CD4-positive, alpha-beta T cell (primary cell): ENCODE results near the gene TMEM163. TPM values are rescaled to one million over a fixed set of nuclear protein-coding genes. Genes with fewer than 3 reads are reported as not detected.

Source experiments
- ATAC-seq: fragments of 200-7000 bp; cut with Tn5 transposase; one replicate; pipeline ENCODE4 v1.10.0; 2022; ENCODE audit warnings: mild to moderate bottlenecking; ENCODE audit not compliant: poor library complexity
- CTCF ChIA-PET: fragments of 350-600 bp; sonication (Branson Sonifier 250); formaldehyde crosslinking; loops from one replicate; lab custom pipeline; 2021; ENCODE audit warnings: antibody characterized with exemption, inconsistent platforms; lab: Charles Lee
- POLR2A ChIA-PET: fragments of 350-600 bp; sonication (Branson Sonifier 250); formaldehyde crosslinking; loops from one replicate; lab custom pipeline; 2021; ENCODE audit warnings: antibody characterized with exemption, inconsistent platforms; lab: Charles Lee
- DNase-seq, 14 experiments: peaks; one replicate each; pipeline ENCODE4 v3.0.0-alpha.2; 2013 to 2020; ENCODE audit warnings: mixed read lengths in 2 of 14
- H3K27ac ChIP-seq, 2 donors: one replicate each; pipeline versions ENCODE4 v1.5.1 to v1.7.0; 2013; ENCODE audit warnings: low read length in 2 of 2, low read depth in 1 of 2, mild to moderate bottlenecking in 1 of 2
- H3K27me3 ChIP-seq, 2 experiments: 1 replicate in 1 of 2; 2 replicates in 1 of 2; pipeline versions ENCODE4 v1.6.1 to v1.7.0; 2013; ENCODE audit warnings: low read length in 2 of 2, control low read depth in 1 of 2, mild to moderate bottlenecking in 1 of 2, moderate library complexity in 1 of 2; ENCODE audit not compliant: insufficient read depth in 2 of 2, control insufficient read depth in 1 of 2
- H3K36me3 ChIP-seq: one replicate; pipeline ENCODE4 v1.6.1; 2013; ENCODE audit warnings: low read length, control low read depth; ENCODE audit not compliant: insufficient read depth
- H3K4me1 ChIP-seq: one replicate; pipeline ENCODE4 v1.6.1; 2013; ENCODE audit warnings: low read length, control low read depth; ENCODE audit not compliant: insufficient read depth
- H3K4me3 ChIP-seq: one replicate; pipeline ENCODE4 v1.5.1; 2013; ENCODE audit warnings: mild to moderate bottlenecking, low read length, moderate library complexity
- H3K9me3 ChIP-seq, 2 experiments: 1 replicate in 1 of 2; 2 replicates in 1 of 2; pipeline versions ENCODE4 v1.6.1 to v1.7.0; 2013; ENCODE audit warnings: low read length in 2 of 2, mild to moderate bottlenecking in 2 of 2, control low read depth in 1 of 2, moderate library complexity in 1 of 2; ENCODE audit not compliant: control insufficient read depth in 1 of 2, insufficient read depth in 1 of 2
- H3K27ac Mint-ChIP-seq: one replicate; pipeline ENCODE4 v1.8.0; 2020; ENCODE audit warnings: mixed read lengths
- H3K27me3 Mint-ChIP-seq: one replicate; pipeline ENCODE4 v1.8.0; 2021; ENCODE audit warnings: mixed read lengths
- H3K36me3 Mint-ChIP-seq: one replicate; pipeline ENCODE4 v1.8.0; 2021; ENCODE audit warnings: low read depth, mixed read lengths
- H3K4me1 Mint-ChIP-seq: one replicate; pipeline ENCODE4 v1.8.0; 2021; ENCODE audit warnings: low read depth, mixed read lengths
- H3K4me3 Mint-ChIP-seq: one replicate; pipeline ENCODE4 v1.8.0; 2020; ENCODE audit warnings: mild to moderate bottlenecking, mixed read lengths
- H3K9me3 Mint-ChIP-seq: one replicate; pipeline ENCODE4 v1.8.0; 2020; ENCODE audit warnings: mixed read lengths
- CTCF ChIP-seq: fragments of 200-600 bp; IDR thresholded peaks from one replicate; pipeline ENCODE4 v1.8.0; 2022; ENCODE audit warnings: antibody characterized with exemption, mild to moderate bottlenecking
- intact Hi-C, 2 experiments: fragments of 100-400 bp; cut with DNase I in 1 of 2; cut with micrococcal nuclease in 1 of 2; formaldehyde crosslinking; loops; one replicate each; pipeline versions ENCODE4 v1.15.1 to v1.9.0; 2023 to 2025; cut with DNase I, micrococcal nuclease
- total RNA-seq, 174 experiments: library from RNA in 2 of 174; stranded (reverse) in 2 of 174; gene quantifications; one replicate each; pipeline ENCODE4 v1.2.3 and lab custom pipeline; 2021 to 2026

Gene TMEM163
- total RNA-seq, 2 experiments from 2014 or later: 0.14 to 0.47 TPM

GRCh38 chr2:134413430-134413829, 305.4 kb downstream of the TMEM163 start:
- CTCF ChIA-PET: interaction anchor here (3.7 kb wide), 1 partner anchor 295 kb away, joined by 45 read pairs; no protein-coding TSS in a partner anchor
- no peak for TF ChIP-seq CTCF
- no peak overlapping the region for H3K27ac Mint-ChIP-seq

GRCh38 chr2:134412639-134412999, 306.2 kb downstream of the TMEM163 start:
- Histone ChIP-seq H3K27ac (no peak overlapping the region), H3K9me3 (no peaks in the 10 kb centered on the region), H3K36me3 (peaks cover 26% of the 10 kb centered on the region), H3K27me3 (no peaks in the 10 kb centered on the region), H3K4me1 (peaks cover 33% of the 10 kb centered on the region), H3K4me3 (no peak overlapping the region)
- no peaks in the 10 kb centered on the region for H3K9me3 Mint-ChIP-seq
- DNase-seq: no peak
- ChIA-PET POLR2A (interaction anchor here (0.6 to 3.4 kb wide), 2 partner anchors 214 to 293 kb away, joined by 3 to 50 read pairs; no protein-coding TSS in a partner anchor), CTCF (interaction anchor here (1.0 to 3.7 kb wide), 15 partner anchors 63 to 529 kb away, joined by 3 to 45 read pairs (median 5); no protein-coding TSS in a partner anchor)
- H3K27ac Mint-ChIP-seq: no peak overlapping the region
- H3K4me1 Mint-ChIP-seq: peaks cover 48% of the 10 kb centered on the region
- TF ChIP-seq CTCF: no peak
- no peak for ATAC-seq
- no peak overlapping the region for H3K4me3 Mint-ChIP-seq
- intact Hi-C loops: loop anchor here (1.0 to 5.0 kb wide), 6 partner anchors 164 to 526 kb away; no protein-coding TSS in a partner anchor
- H3K36me3 Mint-ChIP-seq: peaks cover 50% of the 10 kb centered on the region
- no peaks in the 10 kb centered on the region for H3K27me3 Mint-ChIP-seq

More at GRCh38 chr2:134413430-134413829, 305.4 kb downstream of the TMEM163 start:
- H3K4me1 Mint-ChIP-seq: peaks cover 40% of the 10 kb centered on the region
- ATAC-seq (no peak), DNase-seq (no peak)
- H3K4me3 ChIP-seq: no peak overlapping the region
- H3K27me3 ChIP-seq: no peaks in the 10 kb centered on the region
- no peaks in the 10 kb centered on the region for H3K9me3 ChIP-seq
- H3K4me1 ChIP-seq: peaks cover 25% of the 10 kb centered on the region
- H3K4me3 Mint-ChIP-seq: no peak overlapping the region
- POLR2A ChIA-PET: interaction anchor here (3.4 kb wide), 1 partner anchor 294 kb away, joined by 50 read pairs; no protein-coding TSS in a partner anchor
- peaks cover 30% of the 10 kb centered on the region for H3K36me3 ChIP-seq
- intact Hi-C loops: loop anchor here (2.0 to 5.0 kb wide), 4 partner anchors 165 to 527 kb away; no protein-coding TSS in a partner anchor
- H3K27ac ChIP-seq: no peak overlapping the region
- no peaks in the 10 kb centered on the region for H3K27me3 Mint-ChIP-seq
- peaks cover 51% of the 10 kb centered on the region for H3K36me3 Mint-ChIP-seq
- no peaks in the 10 kb centered on the region for H3K9me3 Mint-ChIP-seq

GRCh38 chr2:134411828-134412638, 306.8 kb downstream of the TMEM163 start:
- Mint-ChIP-seq H3K4me3 (no peak overlapping the region), H3K4me1 (peaks cover 54% of the 10 kb centered on the region), H3K36me3 (peaks cover 50% of the 10 kb centered on the region), H3K27ac (no peak overlapping the region), H3K9me3 (no peaks in the 10 kb centered on the region), H3K27me3 (no peaks in the 10 kb centered on the region)
- DNase-seq: peak; percentile 51 to 84 (median 62)
- Histone ChIP-seq H3K4me3 (no peak overlapping the region), H3K4me1 (peaks cover 34% of the 10 kb centered on the region), H3K36me3 (peaks cover 20% of the 10 kb centered on the region), H3K9me3 (no peaks in the 10 kb centered on the region), H3K27me3 (no peaks in the 10 kb centered on the region), H3K27ac (no peak overlapping the region)
- TF ChIP-seq CTCF: peak; percentile 62
- ChIA-PET POLR2A (interaction anchor here (0.6 to 3.4 kb wide), 4 partner anchors 214 to 525 kb away, joined by 3 to 50 read pairs (median 4); no protein-coding TSS in a partner anchor), CTCF (interaction anchor here (0.7 to 3.7 kb wide), 20 partner anchors 10 to 529 kb away, joined by 3 to 45 read pairs (median 4); no protein-coding TSS in a partner anchor)
- intact Hi-C loops: loop anchor here (1.0 to 5.0 kb wide), 6 partner anchors 163 to 526 kb away; no protein-coding TSS in a partner anchor
- ATAC-seq: peak; percentile 97
